Nephron (organoid): Measurements from ENCODE around the gene TRIM39.

Experiments used
- H3K27ac Mint-ChIP-seq, 3 experiments: 2 replicates each; pipeline ENCODE4 v1.8.0; 2020; ENCODE audit warnings: mixed read lengths in 3 of 3, mild to moderate bottlenecking in 2 of 3, moderate library complexity in 1 of 3
- H3K27me3 Mint-ChIP-seq: 2 replicates; pipeline ENCODE4 v1.8.0; 2021; ENCODE audit warnings: low read depth, mild to moderate bottlenecking, moderate library complexity, mixed read lengths
- H3K36me3 Mint-ChIP-seq: 2 replicates; pipeline ENCODE4 v1.8.0; 2020; ENCODE audit warnings: low read depth, mixed read lengths
- H3K4me1 Mint-ChIP-seq: 2 replicates; pipeline ENCODE4 v1.8.0; 2020; ENCODE audit warnings: mixed read lengths
- H3K4me3 Mint-ChIP-seq, 3 experiments: 2 replicates each; pipeline ENCODE4 v1.8.0; 2020; ENCODE audit warnings: mild to moderate bottlenecking in 3 of 3, mixed read lengths in 3 of 3, moderate library complexity in 2 of 3
- H3K9me3 Mint-ChIP-seq: 2 replicates; pipeline ENCODE4 v1.8.0; 2020; ENCODE audit warnings: mixed read lengths
- CTCF ChIP-seq, 3 experiments: fragments of 200-600 bp; sonication (generic); IDR thresholded peaks; one replicate each; pipeline ENCODE4 v1.5.0; 2021; ENCODE audit warnings: antibody characterized with exemption in 3 of 3; ENCODE audit not compliant: unreplicated experiment in 3 of 3

TRIM39 gene

DNA sequence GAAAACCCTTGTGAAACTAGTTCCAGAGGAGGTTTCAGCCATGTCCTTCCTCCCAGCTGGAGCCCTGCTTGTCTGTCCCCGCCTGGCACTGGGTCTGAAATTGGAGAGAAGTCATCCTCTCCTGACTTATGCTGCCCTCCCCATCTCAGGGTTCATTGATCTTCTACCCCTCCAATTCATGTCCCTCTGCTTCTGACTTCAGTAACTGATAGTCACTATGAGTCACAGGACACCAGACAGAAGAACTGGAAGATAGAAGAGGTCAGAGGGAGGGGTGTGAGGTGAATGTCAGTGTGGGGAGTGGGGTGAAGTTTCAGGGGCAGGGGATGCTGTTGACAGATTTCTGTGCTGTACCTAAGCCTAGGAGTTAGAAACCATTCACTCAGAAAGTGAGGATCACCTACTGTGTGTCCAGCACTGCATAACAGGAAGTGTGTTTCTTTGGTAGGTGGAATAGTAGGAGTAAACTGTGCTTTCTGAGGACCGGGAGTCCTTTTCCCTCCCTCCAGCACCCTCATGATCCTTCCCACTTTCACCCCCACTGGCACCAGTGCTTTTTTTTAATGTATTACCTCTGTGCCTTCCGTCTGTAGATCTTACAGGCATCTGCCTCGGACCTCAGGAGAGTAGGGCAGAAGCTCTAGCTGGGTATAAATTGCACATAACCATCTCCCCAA, 17.6 kb downstream of the TRIM39 start:
- Mint-ChIP-seq H3K27ac (peak overlapping the region; percentile 31 to 85 (median 65)), H3K4me1 (peaks cover 7% of the 10 kb centered on the region), H3K27me3 (no peaks in the 10 kb centered on the region), H3K36me3 (peaks cover 34% of the 10 kb centered on the region), H3K4me3 (peak overlapping the region; percentile 86 to 93 (median 88)), H3K9me3 (no peaks in the 10 kb centered on the region)
- TF ChIP-seq CTCF (IDR thresholded peaks at IDR 0.05; ENCODE audit: unreplicated experiment in 3 of 3), result no peak

DNA sequence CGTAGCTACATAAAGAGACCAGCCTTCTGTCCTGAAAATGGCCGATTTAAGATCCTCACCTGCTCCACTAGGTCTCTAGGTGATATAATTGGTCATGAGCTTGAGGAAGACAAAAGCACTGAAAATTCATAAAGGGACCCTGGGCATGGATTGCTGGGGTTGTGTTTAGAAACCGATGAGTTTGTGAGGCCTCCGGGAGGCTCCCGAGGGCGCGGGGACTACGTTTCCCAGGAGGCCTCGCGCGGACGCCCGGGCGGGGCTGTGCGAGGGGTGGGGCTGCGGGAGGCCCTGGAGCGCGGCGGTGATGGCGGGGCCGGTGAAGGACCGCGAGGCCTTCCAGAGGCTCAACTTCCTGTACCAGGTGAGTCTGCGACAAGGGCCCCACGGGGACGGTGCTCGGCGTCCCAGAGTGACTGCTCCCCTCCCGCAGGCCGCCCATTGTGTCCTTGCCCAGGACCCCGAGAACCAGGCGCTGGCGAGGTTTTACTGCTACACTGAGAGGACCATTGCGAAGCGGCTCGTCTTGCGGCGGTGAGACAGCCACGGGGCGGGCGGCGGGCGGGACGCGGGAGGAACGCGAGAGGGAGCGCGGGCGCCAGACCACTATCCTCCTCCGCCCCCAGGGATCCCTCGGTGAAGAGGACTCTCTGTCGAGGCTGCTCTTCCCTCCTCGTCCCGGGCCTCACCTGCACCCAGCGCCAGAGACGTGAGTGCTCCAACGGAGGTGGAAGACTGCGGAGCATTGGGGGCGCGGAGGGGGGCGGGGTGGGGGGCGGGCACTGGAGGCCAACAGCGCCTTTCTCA, 18.3 kb downstream of the TRIM39 start, which contains the start of gene RPP21:
TSS of gene RPP21 (plus strand) at position 289 of the 804 bp plus-strand sequence. CDS start at position 305, 16 bp downstream.
- H3K36me3 Mint-ChIP-seq, result peaks cover 29% of the 10 kb centered on the region
- no peaks in the 10 kb centered on the region for H3K27me3 Mint-ChIP-seq
- no peaks in the 10 kb centered on the region for H3K9me3 Mint-ChIP-seq
- TF ChIP-seq CTCF (IDR thresholded peaks at IDR 0.05; ENCODE audit: unreplicated experiment in 3 of 3), result no peak
- peaks cover 7% of the 10 kb centered on the region for H3K4me1 Mint-ChIP-seq
- H3K27ac Mint-ChIP-seq, result peak within 1 kb of the TSS; percentile 31 to 85 (median 65)
- H3K4me3 Mint-ChIP-seq, result peak within 1 kb of the TSS; percentile 86 to 93 (median 88)

DNA sequence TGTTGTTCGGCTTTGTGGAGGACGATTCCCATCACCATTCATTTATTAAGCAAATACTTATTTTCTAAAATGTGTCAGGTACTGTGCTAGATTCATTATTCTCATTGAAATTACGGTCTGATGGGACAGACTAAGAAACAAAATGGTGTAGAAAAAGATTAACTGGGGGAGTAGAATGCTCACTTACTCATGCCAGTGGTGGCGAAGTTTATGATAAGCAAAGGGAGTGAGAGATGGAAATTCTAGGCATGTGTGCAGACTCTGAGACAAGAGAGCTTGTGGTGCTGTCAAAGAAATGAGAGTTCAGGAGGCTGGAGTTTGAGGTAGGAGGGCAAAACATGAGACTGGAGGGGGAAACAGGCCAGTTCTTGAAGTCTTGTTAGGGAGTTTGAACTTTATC, 19.1 kb downstream of the TRIM39 start:
- Mint-ChIP-seq H3K36me3 (peaks cover 25% of the 10 kb centered on the region), H3K4me1 (peaks cover 7% of the 10 kb centered on the region), H3K4me3 (peak overlapping the region; percentile 86 to 93 (median 88)), H3K27ac (peak overlapping the region; percentile 31 to 74 (median 65)), H3K9me3 (no peaks in the 10 kb centered on the region), H3K27me3 (no peaks in the 10 kb centered on the region)
- no peak for TF ChIP-seq CTCF (IDR thresholded peaks at IDR 0.05; ENCODE audit: unreplicated experiment in 3 of 3)

- Mint-ChIP-seq H3K9me3 (no peaks in the 10 kb centered on the region), H3K27me3 (no peaks in the 10 kb centered on the region), H3K4me3 (no peak overlapping the region), H3K4me1 (peaks cover 7% of the 10 kb centered on the region), H3K27ac (no peak overlapping the region), H3K36me3 (peaks cover 11% of the 10 kb centered on the region)
- TF ChIP-seq CTCF (IDR thresholded peaks at IDR 0.05; ENCODE audit: unreplicated experiment in 3 of 3), result no peak
Observed at GRCh38 chr6:30348957-30349356, 22.2 kb downstream of the TRIM39 start.

DNA sequence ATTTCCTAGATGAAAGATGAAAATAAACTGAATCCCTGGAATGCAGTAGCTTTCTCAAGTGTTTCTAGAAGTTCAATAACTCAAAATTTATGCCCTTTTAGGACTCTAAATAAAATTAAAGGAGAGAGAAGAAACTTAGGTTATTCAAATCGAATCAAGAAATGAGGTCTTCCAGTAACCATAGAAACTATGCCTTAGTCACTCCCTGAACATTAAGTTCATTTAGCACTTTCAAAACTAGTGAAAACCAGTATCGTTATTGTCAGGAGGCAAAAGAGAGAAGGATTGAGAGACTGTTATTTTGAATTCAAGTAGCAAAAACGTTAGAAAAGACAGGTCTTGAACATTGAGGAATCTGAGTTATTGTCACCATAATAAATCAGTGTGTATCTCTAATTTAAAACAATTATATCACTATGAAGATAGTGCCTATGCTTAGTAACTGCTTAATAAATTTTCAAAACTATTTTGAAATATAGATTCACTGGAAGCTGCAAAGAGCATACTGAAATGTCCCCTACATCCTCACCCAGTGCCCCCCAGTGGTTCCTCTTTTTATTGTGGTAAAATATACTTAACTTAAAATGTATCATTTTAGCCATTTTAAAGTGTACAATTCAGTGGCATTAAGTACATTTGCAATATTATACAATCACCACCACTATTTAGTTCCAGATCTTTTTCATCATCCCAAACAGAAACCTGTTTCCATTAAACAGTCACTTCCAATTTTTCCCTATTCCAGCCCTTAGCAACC, 22.9 kb downstream of the TRIM39 start:
- no peaks in the 10 kb centered on the region for H3K9me3 Mint-ChIP-seq

More for the DNA sequence above, 22.9 kb downstream of the TRIM39 start:
- no peak for TF ChIP-seq CTCF (IDR thresholded peaks at IDR 0.05; ENCODE audit: unreplicated experiment in 3 of 3)
- Mint-ChIP-seq H3K4me3 (no peak overlapping the region), H3K27me3 (peaks cover under 1% of the 10 kb centered on the region), H3K27ac (no peak overlapping the region), H3K36me3 (peaks cover 11% of the 10 kb centered on the region), H3K4me1 (peaks cover 7% of the 10 kb centered on the region)
